ENCODE results near the gene BABAM2. TPM values are rescaled to one million over a fixed set of nuclear protein-coding genes. Genes with fewer than 3 reads are reported as not detected.

The BABAM2 gene
- total and polyA plus RNA-seq, 2 of the 4 experiments (the other 2 are of a cell fraction): 20.9 to 23.1 TPM

- no peak overlapping the region for H2AK5ac ChIP-seq (ENCODE audit: low read depth, low read length)
- H3K36me3 ChIP-seq (ENCODE audit: control insufficient read depth, insufficient read depth, low read length): no peaks in the 10 kb centered on the region
- H3K56ac ChIP-seq (ENCODE audit: extremely low read depth, insufficient read depth, low read length): no peak overlapping the region
- H3K4me3 ChIP-seq (ENCODE audit: insufficient read depth, low read depth, low read length): no peak overlapping the region
- no peaks in the 10 kb centered on the region; the same call in 1 of the 2 replicates for H3K4me1 ChIP-seq (ENCODE audit: control insufficient read depth, insufficient read depth, low read length)
- no peaks in the 10 kb centered on the region for H3K79me1 ChIP-seq (ENCODE audit: low read depth in 1 of 2, low read length in 2 of 2)
- in situ Hi-C loops (cut with MboI; ENCODE audit: low sequenced_read_pairs) (no loop called here), intact Hi-C loops (cut with micrococcal nuclease) (loop anchor here (1.0 kb wide), 1 partner anchor 34 kb away; no protein-coding TSS in a partner anchor), dilution Hi-C loops (cut with HindIII; ENCODE audit: low sequenced_read_pairs, unreplicated experiment) (no loop called here)
- no peak overlapping the region for H3K18ac ChIP-seq (ENCODE audit: low read depth, low read length)
- no peak overlapping the region for H3K9ac ChIP-seq (ENCODE audit: low read depth, low read length)
- H3K14ac ChIP-seq (replicated peaks; ENCODE audit: low read depth, low read length): no peak overlapping the region
- no peak overlapping the region for H4K91ac ChIP-seq (ENCODE audit: insufficient read depth, low read depth, low read length)
- H2BK5ac ChIP-seq (ENCODE audit: low read depth, low read length, poor library complexity, severe bottlenecking): no peak overlapping the region
- POLR2A ChIA-PET (ENCODE audit: unreplicated experiment): no interaction called here
- no peaks in the 10 kb centered on the region for H3K9me3 ChIP-seq (ENCODE audit: control insufficient read depth, insufficient read depth, low read length)
- H3K27me3 ChIP-seq (ENCODE audit: control insufficient read depth, insufficient read depth, low read length): no peaks in the 10 kb centered on the region
- H3K27ac ChIP-seq (ENCODE audit: insufficient read depth, low read length): no peak overlapping the region
- WGBS, 2 experiments (ENCODE audit: extremely low coverage in 2 of 2, insufficient read length in 1 of 2): 100% methylated on average over 3 of the region's 6 CpGs; no CpG with 5 or more reads in 1 of the 2 experiments
- H3K23ac ChIP-seq (ENCODE audit: low read depth, low read length): no peak overlapping the region
- H3K4me2 ChIP-seq (ENCODE audit: low read depth, low read length): no peak overlapping the region
- H2AFZ ChIP-seq (replicated peaks; ENCODE audit: low read length, poor library complexity): no peak overlapping the region
- CTCF ChIA-PET: no interaction called here
- H2BK15ac ChIP-seq (ENCODE audit: low read depth, low read length): no peak overlapping the region
- BruUV-seq (replicated peaks): no TSS peak
- H4K5ac ChIP-seq (ENCODE audit: low read depth, low read length): no peak overlapping the region
- no peak overlapping the region for H4K8ac ChIP-seq (ENCODE audit: low read depth in 2 of 2, low read length in 2 of 2)
- H2BK20ac ChIP-seq (ENCODE audit: low read depth, low read length): no peak overlapping the region
- H3K9me1 ChIP-seq (ENCODE audit: insufficient read depth, low read length): no peaks in the 10 kb centered on the region
- no peaks in the 10 kb centered on the region for H4K20me1 ChIP-seq (ENCODE audit: insufficient read depth, low read length)
- TF ChIP-seq RFX5 (IDR thresholded peaks at IDR 0.05; ENCODE audit: low read depth, low read length) (no peak), RAD21 (IDR thresholded peaks at IDR 0.05; ENCODE audit: low read length) (no peak), MXI1 (IDR thresholded peaks at IDR 0.05; ENCODE audit: borderline replicate concordance, low read depth, low read length) (no peak), BHLHE40 (IDR thresholded peaks at IDR 0.05; ENCODE audit: low read depth, low read length) (no peak), CHD1 (IDR thresholded peaks at IDR 0.05; ENCODE audit: low read depth, low read length) (no peak), FOS (IDR thresholded peaks at IDR 0.05; ENCODE audit: low read depth, low read length) (no peak), ELK1 (IDR thresholded peaks at IDR 0.05; ENCODE audit: borderline replicate concordance, low read depth, low read length) (no peak), MAFK (IDR thresholded peaks at IDR 0.05; ENCODE audit: low read depth, low read length) (no peak), CTCF (conservative IDR thresholded peaks at IDR 0.05; ENCODE audit: low read depth, low read length) (no peak), USF2 (IDR thresholded peaks at IDR 0.05; ENCODE audit: low read depth, low read length) (no peak), POLR2A (IDR thresholded peaks at IDR 0.05; ENCODE audit: low read depth, low read length) (no peak), CEBPB (IDR thresholded peaks at IDR 0.05; ENCODE audit: low read depth, low read length) (no peak), NFE2L2 (IDR thresholded peaks at IDR 0.05; ENCODE audit: low read depth, low read length) (no peak), SMC3 (IDR thresholded peaks at IDR 0.05; ENCODE audit: low read depth, low read length) (no peak), RCOR1 (IDR thresholded peaks at IDR 0.05; ENCODE audit: insufficient replicate concordance, low read length) (no peak), MAZ (IDR thresholded peaks at IDR 0.05; ENCODE audit: borderline replicate concordance, low read depth, low read length) (no peak)
- ATAC-seq (ENCODE audit: low read depth) (no peak), DNase-seq (no peak)
- H3K4ac ChIP-seq (ENCODE audit: low read depth, low read length): no peak overlapping the region
- no peak overlapping the region for H2BK120ac ChIP-seq (ENCODE audit: low read depth, low read length)
- no peak overlapping the region for H2AK9ac ChIP-seq (replicated peaks; ENCODE audit: low read depth, low read length, poor library complexity)
Observed at GRCh38 chr2:28034696-28035095, 144.2 kb downstream of the BABAM2 start.
